Stomach smooth muscle (tissue), 2 donors: ENCODE measurements around the gene WDR7.

ENCODE experiments used
- H3K27ac ChIP-seq: one replicate; pipeline ENCODE4 v1.7.0; 2013; ENCODE audit warnings: mild to moderate bottlenecking, low read length, inconsistent platforms
- H3K27me3 ChIP-seq, 2 donors: one replicate each; pipeline ENCODE4 v1.7.0; 2013; ENCODE audit warnings: low read length in 2 of 2; ENCODE audit not compliant: insufficient read depth in 2 of 2, control insufficient read depth in 1 of 2
- H3K36me3 ChIP-seq, 2 donors: one replicate each; pipeline ENCODE4 v1.7.0; 2013; ENCODE audit warnings: low read length in 2 of 2; ENCODE audit not compliant: control insufficient read depth in 2 of 2, insufficient read depth in 2 of 2
- H3K4me1 ChIP-seq: one replicate; pipeline ENCODE4 v1.7.0; 2013; ENCODE audit warnings: low read length; ENCODE audit not compliant: control insufficient read depth, insufficient read depth
- H3K4me3 ChIP-seq, 2 donors: one replicate each; pipeline ENCODE4 v1.7.0; 2013; ENCODE audit warnings: low read length in 2 of 2
- H3K9ac ChIP-seq, 2 donors: one replicate each; pipeline ENCODE4 v1.7.0; 2013; ENCODE audit warnings: low read length in 2 of 2, mild to moderate bottlenecking in 1 of 2
- H3K9me3 ChIP-seq, 2 donors: one replicate each; pipeline ENCODE4 v1.7.0; 2013; ENCODE audit warnings: low read length in 2 of 2; ENCODE audit not compliant: control insufficient read depth in 2 of 2
- donor health status: healthy.
- donor health status: Pancreatic carcinoma.

Gene WDR7

DNA sequence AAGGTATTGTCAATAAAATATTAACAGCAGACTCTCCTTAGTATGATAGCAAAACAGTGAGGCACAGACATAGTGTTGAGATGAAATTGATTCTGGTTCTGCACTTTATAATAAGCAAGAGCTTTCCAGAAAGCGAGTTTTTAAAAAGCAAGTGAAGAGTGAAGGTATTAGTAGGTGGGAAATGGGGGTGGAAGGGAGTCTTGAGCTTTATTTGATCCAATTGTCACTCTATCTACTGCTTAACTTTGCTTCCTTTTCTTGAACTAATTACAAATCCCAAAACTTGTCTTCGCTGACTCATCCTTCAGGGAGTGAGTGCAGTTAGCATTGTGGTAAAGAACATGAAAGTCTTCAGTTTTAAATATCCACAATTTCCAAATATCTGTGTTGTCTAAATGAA, 375.2 kb downstream of the WDR7 start:
- H3K9me3 ChIP-seq, result no peaks in the 10 kb centered on the region

DNA sequence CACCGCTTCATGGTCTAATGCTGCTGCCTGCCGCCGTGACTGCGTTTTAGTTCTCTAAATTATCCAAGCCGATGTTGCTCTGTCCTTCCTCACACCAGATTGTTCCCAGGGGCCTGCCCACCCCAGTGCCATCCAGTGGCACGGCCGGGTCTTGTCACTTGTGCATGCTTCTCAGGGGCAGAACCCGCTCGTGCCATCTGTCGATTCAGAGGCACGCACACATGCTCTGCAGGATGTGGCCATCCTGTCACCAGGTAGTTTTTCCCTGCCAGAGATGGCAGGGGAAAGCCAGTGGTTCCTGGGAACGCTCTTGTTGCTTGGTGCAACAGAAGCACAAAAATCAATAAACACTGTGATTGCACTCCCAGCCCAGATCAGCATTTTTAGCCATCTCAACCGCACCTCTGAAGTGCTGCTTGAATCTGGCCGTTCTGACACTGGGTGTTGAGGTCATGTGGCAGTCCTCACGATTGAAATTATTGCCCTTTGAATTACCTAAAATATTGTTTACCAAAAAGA, 376.1 kb downstream of the WDR7 start:
- Histone ChIP-seq H3K36me3 (peaks cover 17 to 20% of the 10 kb centered on the region in 2 donors), H3K27ac (no peak overlapping the region), H3K9ac (no peak overlapping the region), H3K27me3 (no peaks in the 10 kb centered on the region), H3K4me1 (no peaks in the 10 kb centered on the region), H3K4me3 (no peak overlapping the region), H3K9me3 (no peaks in the 10 kb centered on the region)

More for the DNA sequence above, 375.2 kb downstream of the WDR7 start:
- Histone ChIP-seq H3K9ac (no peak overlapping the region), H3K27ac (no peak overlapping the region), H3K4me1 (no peaks in the 10 kb centered on the region), H3K27me3 (no peaks in the 10 kb centered on the region), H3K4me3 (no peak overlapping the region), H3K36me3 (peaks cover 17 to 20% of the 10 kb centered on the region in 2 donors)

DNA sequence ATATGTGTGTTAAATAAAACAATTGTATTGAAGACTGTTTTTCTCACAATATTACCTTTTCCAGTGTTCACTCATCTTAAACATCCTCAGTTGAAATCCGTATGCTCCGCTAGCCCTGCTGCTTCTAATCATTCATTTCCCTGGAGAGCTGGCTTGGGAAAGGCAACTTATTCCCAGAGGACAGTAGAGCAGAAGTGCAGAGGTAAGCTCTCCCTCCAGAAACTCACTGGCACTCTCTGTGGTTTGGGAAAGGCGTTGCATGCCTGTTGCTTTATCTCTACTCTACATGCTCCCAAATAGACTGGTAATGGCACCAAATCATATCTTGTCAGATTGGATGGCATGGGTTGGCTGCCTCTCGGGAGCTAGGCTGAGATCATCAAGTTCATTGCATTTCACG, 378.6 kb downstream of the WDR7 start:
- Histone ChIP-seq H3K4me1 (no peaks in the 10 kb centered on the region), H3K36me3 (peaks cover 19 to 20% of the 10 kb centered on the region in 2 donors), H3K9ac (no peak overlapping the region), H3K9me3 (no peaks in the 10 kb centered on the region), H3K4me3 (no peak overlapping the region), H3K27ac (no peak overlapping the region), H3K27me3 (no peaks in the 10 kb centered on the region)

DNA sequence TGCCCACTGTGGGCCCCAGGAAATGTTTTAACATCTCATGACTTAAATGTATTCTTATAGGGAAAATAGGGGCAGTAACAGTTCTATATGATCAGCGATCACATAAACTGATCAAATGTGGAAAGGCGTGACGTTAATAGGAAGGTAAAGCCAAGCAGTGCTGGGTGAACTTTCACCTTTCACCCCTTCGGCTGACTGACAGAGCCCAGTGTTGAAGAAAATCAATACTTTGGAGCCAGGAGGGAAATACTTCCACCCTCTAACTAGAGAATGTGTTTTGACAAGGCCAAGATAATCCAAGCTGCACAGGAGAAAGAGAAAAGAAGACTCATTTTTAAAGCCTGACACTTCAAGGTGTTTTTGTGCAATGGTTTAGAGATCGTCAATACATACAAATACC, 379.3 kb downstream of the WDR7 start:
- Histone ChIP-seq H3K36me3 (peaks cover 19 to 20% of the 10 kb centered on the region in 2 donors), H3K27me3 (no peaks in the 10 kb centered on the region), H3K27ac (no peak overlapping the region), H3K9ac (no peak overlapping the region), H3K4me1 (no peaks in the 10 kb centered on the region), H3K4me3 (no peak overlapping the region), H3K9me3 (no peaks in the 10 kb centered on the region)

DNA sequence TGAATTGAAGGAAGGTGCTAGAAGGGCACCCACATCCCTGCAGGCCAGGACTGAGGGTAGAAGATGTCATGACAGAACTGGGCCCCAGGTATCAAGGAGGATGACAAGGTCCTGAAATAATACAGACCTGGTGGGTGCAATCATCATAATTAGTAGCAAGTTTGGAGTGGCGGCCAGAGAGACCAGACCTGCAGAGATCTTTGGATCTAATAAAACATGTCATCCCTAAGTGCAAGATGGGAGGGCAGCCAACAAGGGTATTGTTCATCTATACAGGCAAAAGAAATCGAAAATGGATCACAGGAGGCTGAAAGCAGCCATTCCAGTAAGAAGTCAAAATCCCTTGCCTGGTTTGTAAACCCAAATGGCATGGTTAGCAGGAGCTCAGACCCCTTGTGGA, 384.4 kb downstream of the WDR7 start:
- Histone ChIP-seq H3K27me3 (peaks cover 0 to 2% of the 10 kb centered on the region in 2 donors), H3K27ac (no peak overlapping the region), H3K9ac (no peak overlapping the region), H3K36me3 (peaks cover 2 to 4% of the 10 kb centered on the region in 2 donors), H3K4me3 (no peak overlapping the region), H3K9me3 (no peaks in the 10 kb centered on the region), H3K4me1 (no peaks in the 10 kb centered on the region)

DNA sequence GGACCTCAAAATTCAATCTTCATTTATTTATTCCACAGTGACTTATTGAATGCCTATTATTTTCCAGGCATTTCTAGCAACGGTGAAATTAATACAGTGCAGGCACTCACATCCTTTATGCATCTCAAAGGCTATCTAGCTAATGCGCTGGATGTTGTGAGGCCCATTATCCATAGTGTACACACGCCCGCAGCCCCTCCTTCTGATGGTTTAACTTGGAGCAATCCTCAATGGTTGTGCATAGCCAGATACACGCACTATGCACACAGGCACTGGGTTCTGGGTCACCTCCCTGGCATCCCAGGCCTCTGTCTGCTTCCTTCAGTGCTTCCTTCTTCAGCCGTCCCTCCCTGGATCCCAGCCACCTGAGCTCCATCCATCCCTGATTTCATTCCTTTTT, 387.2 kb downstream of the WDR7 start:
- H3K9me3 ChIP-seq, result no peaks in the 10 kb centered on the region
- H3K36me3 ChIP-seq, result no peaks in the 10 kb centered on the region
- no peak overlapping the region for H3K27ac ChIP-seq

DNA sequence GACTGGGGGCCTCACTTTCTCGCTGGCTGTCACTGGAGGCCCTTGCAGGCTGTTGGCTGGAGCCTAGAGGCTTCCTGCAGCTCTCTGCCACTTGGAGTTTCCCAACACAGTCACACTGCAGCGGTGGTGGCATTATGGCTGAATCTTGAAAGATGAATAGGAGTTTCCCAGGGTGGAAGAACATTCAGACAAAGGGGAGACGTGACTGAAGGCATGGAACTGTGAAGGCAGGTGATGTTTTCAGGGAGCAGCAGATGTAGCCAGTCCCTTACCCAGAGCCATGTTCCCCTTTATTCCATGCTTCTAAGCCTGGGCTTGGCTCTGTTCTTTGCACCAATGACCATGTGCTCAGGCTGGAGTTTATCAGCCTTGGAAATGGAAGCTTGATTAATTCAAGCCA, 389.0 kb downstream of the WDR7 start:
- peaks cover 0 to 4% of the 10 kb centered on the region in 2 donors for H3K27me3 ChIP-seq
- H3K4me1 ChIP-seq, result no peaks in the 10 kb centered on the region
- H3K27ac ChIP-seq, result no peak overlapping the region
- H3K9me3 ChIP-seq, result peaks cover 6 to 7% of the 10 kb centered on the region in 2 donors
- no peak overlapping the region for H3K4me3 ChIP-seq
- no peaks in the 10 kb centered on the region for H3K36me3 ChIP-seq
- H3K9ac ChIP-seq, result no peak overlapping the region

More for the DNA sequence above, 387.2 kb downstream of the WDR7 start:
- no peak overlapping the region for H3K9ac ChIP-seq
- H3K27me3 ChIP-seq, result peaks cover 0 to 2% of the 10 kb centered on the region in 2 donors
- no peak overlapping the region for H3K4me3 ChIP-seq
- H3K4me1 ChIP-seq, result no peaks in the 10 kb centered on the region

DNA sequence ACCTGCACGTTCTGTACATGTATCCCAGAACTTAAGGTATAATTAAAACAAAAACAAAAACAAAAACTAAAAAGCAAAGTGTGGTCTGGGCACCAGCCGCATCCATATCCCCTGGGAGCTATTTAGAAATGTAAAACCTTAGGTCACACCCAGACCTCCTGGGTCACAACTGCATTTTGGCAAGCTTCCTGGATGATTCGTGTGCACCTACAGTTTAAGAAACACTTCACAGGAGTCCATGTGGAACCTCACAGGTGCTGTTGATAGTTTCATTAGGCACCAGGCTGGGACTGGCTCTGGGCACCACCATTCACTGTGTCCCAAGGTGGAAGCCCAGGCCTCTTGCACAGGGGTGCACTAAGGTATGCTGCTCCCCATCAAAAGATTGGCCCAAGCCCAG, 392.1 kb downstream of the WDR7 start:
- no peaks in the 10 kb centered on the region for H3K36me3 ChIP-seq
- H3K27me3 ChIP-seq, result peaks cover 0 to 4% of the 10 kb centered on the region in 2 donors
- H3K9me3 ChIP-seq, result peaks cover 12% of the 10 kb centered on the region in 2 donors
- H3K4me1 ChIP-seq, result no peaks in the 10 kb centered on the region
- no peak overlapping the region for H3K4me3 ChIP-seq
- no peak overlapping the region for H3K27ac ChIP-seq
- no peak overlapping the region for H3K9ac ChIP-seq

DNA sequence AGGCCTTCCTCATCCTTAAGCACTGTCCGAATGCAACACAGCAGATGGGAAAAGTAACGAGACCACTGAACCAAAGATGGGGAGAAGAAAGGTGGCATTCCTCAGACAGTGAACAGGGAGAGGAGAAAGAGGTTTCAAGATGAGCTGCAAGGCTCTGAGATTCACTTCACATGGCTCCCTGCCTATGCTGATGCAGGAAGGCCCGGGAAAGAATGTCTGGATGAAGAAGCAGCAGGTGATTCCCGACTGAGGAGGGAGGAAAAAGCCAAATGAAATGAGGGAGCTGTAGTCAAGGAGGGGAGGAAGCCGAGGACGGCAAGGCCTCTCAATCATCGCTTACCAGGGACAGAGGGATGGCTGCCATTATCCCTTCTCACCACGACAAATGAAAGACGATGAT, 397.2 kb downstream of the WDR7 start:
- Histone ChIP-seq H3K4me3 (no peak overlapping the region), H3K4me1 (no peaks in the 10 kb centered on the region), H3K36me3 (no peaks in the 10 kb centered on the region), H3K9ac (no peak overlapping the region), H3K27me3 (peaks cover 0 to 7% of the 10 kb centered on the region in 2 donors), H3K27ac (no peak overlapping the region), H3K9me3 (peaks cover 12% of the 10 kb centered on the region in 2 donors)

DNA sequence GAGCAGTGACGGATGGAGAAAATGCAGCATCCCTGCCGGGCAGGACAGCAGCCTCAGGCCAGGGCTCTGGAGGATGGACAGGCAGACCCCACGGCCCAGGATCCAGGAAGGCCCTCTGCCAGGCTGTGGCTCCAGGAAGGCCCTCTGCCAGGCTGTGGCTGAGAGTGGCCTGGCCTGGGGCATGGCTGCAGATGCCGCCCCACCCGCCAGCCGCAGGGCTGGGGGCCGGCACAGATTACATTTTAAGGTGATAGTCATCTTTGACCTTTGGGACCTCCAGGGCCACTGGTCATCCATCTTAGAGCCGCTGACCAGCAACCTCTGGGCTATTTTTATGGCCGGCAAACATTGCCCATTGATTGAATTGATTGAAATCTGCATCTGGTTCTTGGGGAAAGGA, 397.7 kb downstream of the WDR7 start:
- H3K27me3 ChIP-seq, result peaks cover 0 to 5% of the 10 kb centered on the region in 2 donors
- H3K4me1 ChIP-seq, result no peaks in the 10 kb centered on the region
- no peak overlapping the region for H3K9ac ChIP-seq
- H3K36me3 ChIP-seq, result no peaks in the 10 kb centered on the region
- peaks cover 12% of the 10 kb centered on the region in 2 donors for H3K9me3 ChIP-seq
- no peak overlapping the region for H3K27ac ChIP-seq
- H3K4me3 ChIP-seq, result no peak overlapping the region

DNA sequence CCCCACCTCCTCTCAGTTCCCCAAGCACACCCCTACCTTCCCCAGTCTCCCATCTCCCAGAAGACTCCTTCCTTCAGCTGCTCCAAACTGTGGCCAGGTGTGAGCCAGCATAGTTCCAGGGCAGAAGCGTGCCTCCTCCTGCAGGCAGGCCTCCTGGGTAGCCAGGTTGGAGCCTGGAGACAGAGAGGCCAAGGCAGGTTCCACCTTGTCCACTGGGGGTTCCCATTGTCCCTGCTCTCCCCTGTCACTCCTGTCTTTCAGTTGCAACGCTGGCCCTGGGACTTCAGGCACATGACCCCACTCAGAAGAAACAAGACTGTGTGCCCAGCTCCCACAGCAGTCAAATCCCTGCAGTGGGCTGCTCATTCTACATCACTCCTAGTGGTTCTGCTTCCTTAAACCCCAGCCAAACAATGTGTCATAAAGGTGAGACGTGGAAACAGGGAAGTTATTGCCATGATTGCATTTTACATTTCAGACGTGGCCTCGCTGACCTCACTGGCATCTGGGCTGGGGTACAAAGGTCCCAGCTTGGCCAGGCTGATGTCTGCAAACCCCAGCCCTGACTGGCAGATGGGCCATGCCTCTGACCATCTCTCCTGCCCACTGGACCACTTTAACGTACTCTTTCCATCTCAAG, 399.3 kb downstream of the WDR7 start:
- Histone ChIP-seq H3K27ac (no peak overlapping the region), H3K4me3 (no peak overlapping the region)

More for the DNA sequence above, 399.3 kb downstream of the WDR7 start:
- no peaks in the 10 kb centered on the region for H3K36me3 ChIP-seq
- no peaks in the 10 kb centered on the region for H3K4me1 ChIP-seq
- H3K27me3 ChIP-seq, result peaks cover 0 to 5% of the 10 kb centered on the region in 2 donors
- no peak overlapping the region for H3K9ac ChIP-seq
- H3K9me3 ChIP-seq, result peaks cover 4 to 6% of the 10 kb centered on the region in 2 donors
